Neural crest cell (in vitro differentiated cells): ENCODE measurements around the gene MEP1A. TPM values are rescaled to one million over a fixed set of nuclear protein-coding genes. Genes with fewer than 3 reads are reported as not detected.

Experiments used
- DNase-seq: peaks from one replicate; pipeline ENCODE4 v3.0.0; 2021; ENCODE audit warnings: low read depth, mixed read lengths, low spot score
- H3K27ac Mint-ChIP-seq: one replicate; pipeline ENCODE4 v1.8.0; 2021; ENCODE audit warnings: mild to moderate bottlenecking, mixed read lengths; ENCODE audit not compliant: unreplicated experiment
- H3K27me3 Mint-ChIP-seq: 2 replicates; pipeline ENCODE4 v1.8.0; 2021; ENCODE audit warnings: low read depth, mild to moderate bottlenecking, mixed read lengths
- H3K36me3 Mint-ChIP-seq: 2 replicates; pipeline ENCODE4 v1.8.0; 2021; ENCODE audit warnings: low read depth, mild to moderate bottlenecking, mixed read lengths
- H3K4me1 Mint-ChIP-seq: 2 replicates; pipeline ENCODE4 v1.8.0; 2021; ENCODE audit warnings: mixed read lengths
- H3K4me3 Mint-ChIP-seq: one replicate; pipeline ENCODE4 v1.8.0; 2021; ENCODE audit warnings: mild to moderate bottlenecking, mixed read lengths
- H3K9me3 Mint-ChIP-seq: 2 replicates; pipeline ENCODE4 v1.8.0; 2021; ENCODE audit warnings: mixed read lengths
- CTCF ChIP-seq: fragments of 200-600 bp; sonication (generic); conservative IDR thresholded peaks from 2 replicates; pipeline ENCODE4 v1.5.0; 2021; ENCODE audit warnings: antibody characterized with exemption, mild to moderate bottlenecking
- total RNA-seq: library from RNA; stranded (reverse); gene quantifications from 2 replicates; pipeline ENCODE4 v1.2.1, GENCODE V29; 2021

Gene MEP1A
- total RNA-seq, 1 donor from 2014 or later: not detected

GRCh38 chr6:46777476-46778346 lies 15.5 kb upstream of the MEP1A start:
- DNase-seq: no peak
- no peaks in the 10 kb centered on the region for H3K9me3 Mint-ChIP-seq
- H3K27me3 Mint-ChIP-seq: peaks cover 3% of the 10 kb centered on the region
- no peak overlapping the region for H3K27ac Mint-ChIP-seq
- TF ChIP-seq CTCF: no peak
- H3K4me1 Mint-ChIP-seq: no peaks in the 10 kb centered on the region
- no peaks in the 10 kb centered on the region for H3K36me3 Mint-ChIP-seq
- no peak overlapping the region for H3K4me3 Mint-ChIP-seq

- Mint-ChIP-seq H3K27ac (no peak overlapping the region), H3K4me3 (no peak overlapping the region), H3K4me1 (no peaks in the 10 kb centered on the region), H3K27me3 (peaks cover 3% of the 10 kb centered on the region), H3K9me3 (no peaks in the 10 kb centered on the region), H3K36me3 (no peaks in the 10 kb centered on the region)
- TF ChIP-seq CTCF: peak; percentile 90
- DNase-seq: peak; percentile 50
These were observed 11.5 kb upstream of the MEP1A start for GRCh38 chr6:46781478-46782378.

GRCh38 chr6:46784535-46784934 lies 8.7 kb upstream of the MEP1A start:
- Mint-ChIP-seq H3K27me3 (peaks cover 3% of the 10 kb centered on the region), H3K9me3 (no peaks in the 10 kb centered on the region), H3K4me3 (no peak overlapping the region), H3K36me3 (no peaks in the 10 kb centered on the region), H3K4me1 (no peaks in the 10 kb centered on the region), H3K27ac (no peak overlapping the region)
- TF ChIP-seq CTCF: no peak
- no peak for DNase-seq

- H3K4me3 Mint-ChIP-seq: no peak overlapping the region
- no peak for DNase-seq
- H3K9me3 Mint-ChIP-seq: no peaks in the 10 kb centered on the region
- no peak overlapping the region for H3K27ac Mint-ChIP-seq
- H3K4me1 Mint-ChIP-seq: no peaks in the 10 kb centered on the region
- H3K36me3 Mint-ChIP-seq: no peaks in the 10 kb centered on the region
- TF ChIP-seq CTCF: no peak
- no peaks in the 10 kb centered on the region for H3K27me3 Mint-ChIP-seq
These were observed 5.2 kb upstream of the MEP1A start for GRCh38 chr6:46787871-46788540.

GRCh38 chr6:46788791-46789190 lies 4.4 kb upstream of the MEP1A start:
- no peak overlapping the region for H3K27ac Mint-ChIP-seq
- no peak for DNase-seq
- no peak overlapping the region for H3K4me3 Mint-ChIP-seq
- no peaks in the 10 kb centered on the region for H3K4me1 Mint-ChIP-seq
- H3K27me3 Mint-ChIP-seq: no peaks in the 10 kb centered on the region
- no peaks in the 10 kb centered on the region for H3K36me3 Mint-ChIP-seq
- H3K9me3 Mint-ChIP-seq: no peaks in the 10 kb centered on the region
- TF ChIP-seq CTCF: no peak
